Panc1 (cell line): Measurements from ENCODE around the gene SHC4. TPM values are rescaled to one million over a fixed set of nuclear protein-coding genes. Genes with fewer than 3 reads are reported as not detected.

Source experiments
- ATAC-seq: fragments of 200-7000 bp; cut with Tn5 transposase; 2 replicates; pipeline ENCODE4 v1.9.1; 2020; ENCODE audit warnings: mild to moderate bottlenecking, moderate library complexity
- BruUV-seq: library from RNA; stranded (reverse); fragments of 400-500 nt; replicated peaks from 2 replicates; lab custom pipeline; 2021; lab: Mats Ljungman, UMichigan
- CTCF ChIA-PET: fragments of 300-600 bp; sonication (Branson Sonifier 250); formaldehyde crosslinking; loops from one replicate; lab custom pipeline; 2022; ENCODE audit warnings: antibody characterized with exemption; lab: Charles Lee
- POLR2A ChIA-PET: fragments of 300-600 bp; sonication (Branson Sonifier 250); formaldehyde crosslinking; loops from one replicate; lab custom pipeline; 2022; ENCODE audit warnings: antibody characterized with exemption; lab: Charles Lee
- DNase-seq: peaks from one replicate; pipeline ENCODE4 v3.0.0-alpha.2; 2010; ENCODE audit warnings: low read depth, low spot score
- H3K27ac ChIP-seq: 2 replicates; pipeline ENCODE4 v1.5.1; 2011; ENCODE audit warnings: mild to moderate bottlenecking, low read length, inconsistent platforms
- H3K27me3 ChIP-seq: fragments of 200-500 bp; sonication (Bioruptor generic); 2 replicates; pipeline ENCODE4 v1.6.0; 2014; ENCODE audit warnings: low read length, inconsistent platforms; ENCODE audit not compliant: control insufficient read depth, insufficient read depth
- H3K36me3 ChIP-seq: fragments of 200-500 bp; sonication (Bioruptor generic); 2 replicates; pipeline ENCODE4 v1.5.1; 2014; ENCODE audit warnings: inconsistent platforms, mild to moderate bottlenecking, low read length, moderate library complexity; ENCODE audit not compliant: control insufficient read depth, insufficient read depth
- H3K4me1 ChIP-seq: 2 replicates; pipeline ENCODE4 v1.5.1; 2011; ENCODE audit warnings: inconsistent platforms, mild to moderate bottlenecking, low read length, moderate library complexity; ENCODE audit not compliant: control insufficient read depth, insufficient read depth
- H3K4me3 ChIP-seq, 2 experiments: 2 replicates each; pipeline ENCODE4 v1.5.1; 2011 to 2012; ENCODE audit warnings: low read depth in 2 of 2, low read length in 2 of 2, mild to moderate bottlenecking in 2 of 2, inconsistent platforms in 1 of 2, moderate library complexity in 1 of 2
- H3K9me3 ChIP-seq: fragments of 200-500 bp; sonication (Bioruptor generic); 2 replicates; pipeline ENCODE4 v1.5.1; 2014; ENCODE audit warnings: low read depth, mild to moderate bottlenecking, inconsistent platforms, low read length, moderate library complexity; ENCODE audit not compliant: control insufficient read depth, insufficient read depth
- POLR2AphosphoS5 ChIP-seq: IDR thresholded peaks from 2 replicates; pipeline ENCODE4 v1.6.1; 2012; ENCODE audit warnings: mild to moderate bottlenecking, low read depth, low read length, moderate library complexity
- SIN3A ChIP-seq: IDR thresholded peaks from 2 replicates; pipeline ENCODE4 v1.6.1; 2012; ENCODE audit warnings: low read depth, mild to moderate bottlenecking, low read length, moderate library complexity, borderline replicate concordance; ENCODE audit not compliant: insufficient read depth
- TCF7L2 ChIP-seq: IDR thresholded peaks from 2 replicates; pipeline ENCODE4 v1.6.1; 2011; ENCODE audit warnings: mild to moderate bottlenecking, low read depth, low read length, inconsistent platforms
- in situ Hi-C: cut with HindIII; loops from 2 replicates; pipeline ENCODE4 v1.10.0; 2016; ENCODE audit warnings: low sequenced_read_pairs, low pct_unique_long_range_greater_than_20kb
- intact Hi-C: fragments of 100-400 bp; cut with micrococcal nuclease; formaldehyde crosslinking; loops from one replicate; pipeline ENCODE4 v1.10.0; 2022; ENCODE audit not compliant: unreplicated experiment
- total RNA-seq: library from RNA; stranded (reverse); gene quantifications from one replicate; pipeline ENCODE4 v1.2.1, GENCODE V29; 2021; ENCODE audit not compliant: unreplicated experiment
- TF ChIP-seq, protein P1 (sequence below), 2 experiments: IDR thresholded peaks; 2 replicates each; pipeline ENCODE4 v1.6.1; 2011 to 2012; ENCODE audit warnings: low read depth in 2 of 2, control low read depth in 1 of 2, low read length in 1 of 2, mild to moderate bottlenecking in 1 of 2, moderate library complexity in 1 of 2; ENCODE audit not compliant: insufficient read depth in 1 of 2
- TF ChIP-seq, protein P2 (sequence below): fragments of 450-650 bp; IDR thresholded peaks from 2 replicates; pipeline ENCODE4 v1.5.1; 2017; ENCODE audit warnings: mild to moderate bottlenecking

The SHC4 gene
- total RNA-seq, 1 experiment from 2014 or later: 0.10 TPM

DNA sequence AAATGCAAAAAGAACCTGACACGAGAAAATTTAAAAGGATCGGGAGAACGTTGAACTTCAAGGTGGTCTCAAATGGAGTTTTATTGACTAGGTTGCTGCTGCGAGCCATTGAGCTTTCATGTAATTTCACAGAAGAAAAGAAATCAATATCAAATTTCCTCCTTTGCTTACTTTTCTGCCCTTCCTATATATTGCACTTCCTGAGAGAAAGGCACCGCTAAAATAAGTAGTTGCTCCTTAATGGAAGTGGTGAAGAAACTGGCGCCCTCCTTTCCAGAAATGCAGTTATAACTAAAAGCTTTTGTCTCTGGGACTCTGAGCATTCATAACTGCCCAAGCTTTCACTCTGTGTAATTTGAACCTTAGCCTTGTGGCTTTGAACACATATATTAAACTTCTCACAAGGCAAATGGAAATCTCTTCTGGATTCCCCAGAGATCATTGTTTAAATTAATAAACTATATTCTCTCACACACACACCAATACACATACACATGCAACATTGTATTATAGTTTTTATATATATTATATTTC is 72.4 kb downstream of the SHC4 start:
- BruUV-seq: no TSS peak
- H3K9me3 ChIP-seq: no peaks in the 10 kb centered on the region
- H3K4me1 ChIP-seq: no peaks in the 10 kb centered on the region
- ChIA-PET POLR2A (no interaction called here), CTCF (no interaction called here)
- H3K4me3 ChIP-seq: no peak overlapping the region
- intact Hi-C loops (no loop called here), in situ Hi-C loops (no loop called here)
- H3K27ac ChIP-seq: no peak overlapping the region
- DNase-seq: no peak
- H3K27me3 ChIP-seq: no peaks in the 10 kb centered on the region
- ATAC-seq: no peak
- TF ChIP-seq, protein P1, sequence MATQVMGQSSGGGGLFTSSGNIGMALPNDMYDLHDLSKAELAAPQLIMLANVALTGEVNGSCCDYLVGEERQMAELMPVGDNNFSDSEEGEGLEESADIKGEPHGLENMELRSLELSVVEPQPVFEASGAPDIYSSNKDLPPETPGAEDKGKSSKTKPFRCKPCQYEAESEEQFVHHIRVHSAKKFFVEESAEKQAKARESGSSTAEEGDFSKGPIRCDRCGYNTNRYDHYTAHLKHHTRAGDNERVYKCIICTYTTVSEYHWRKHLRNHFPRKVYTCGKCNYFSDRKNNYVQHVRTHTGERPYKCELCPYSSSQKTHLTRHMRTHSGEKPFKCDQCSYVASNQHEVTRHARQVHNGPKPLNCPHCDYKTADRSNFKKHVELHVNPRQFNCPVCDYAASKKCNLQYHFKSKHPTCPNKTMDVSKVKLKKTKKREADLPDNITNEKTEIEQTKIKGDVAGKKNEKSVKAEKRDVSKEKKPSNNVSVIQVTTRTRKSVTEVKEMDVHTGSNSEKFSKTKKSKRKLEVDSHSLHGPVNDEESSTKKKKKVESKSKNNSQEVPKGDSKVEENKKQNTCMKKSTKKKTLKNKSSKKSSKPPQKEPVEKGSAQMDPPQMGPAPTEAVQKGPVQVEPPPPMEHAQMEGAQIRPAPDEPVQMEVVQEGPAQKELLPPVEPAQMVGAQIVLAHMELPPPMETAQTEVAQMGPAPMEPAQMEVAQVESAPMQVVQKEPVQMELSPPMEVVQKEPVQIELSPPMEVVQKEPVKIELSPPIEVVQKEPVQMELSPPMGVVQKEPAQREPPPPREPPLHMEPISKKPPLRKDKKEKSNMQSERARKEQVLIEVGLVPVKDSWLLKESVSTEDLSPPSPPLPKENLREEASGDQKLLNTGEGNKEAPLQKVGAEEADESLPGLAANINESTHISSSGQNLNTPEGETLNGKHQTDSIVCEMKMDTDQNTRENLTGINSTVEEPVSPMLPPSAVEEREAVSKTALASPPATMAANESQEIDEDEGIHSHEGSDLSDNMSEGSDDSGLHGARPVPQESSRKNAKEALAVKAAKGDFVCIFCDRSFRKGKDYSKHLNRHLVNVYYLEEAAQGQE (IDR thresholded peaks at IDR 0.05; ENCODE audit: insufficient read depth in 1 of 2, low read depth in 2 of 2, low read length in 1 of 2): no peak
- no peak for TF ChIP-seq POLR2AphosphoS5
- TF ChIP-seq TCF7L2: no peak
- TF ChIP-seq, protein P2, sequence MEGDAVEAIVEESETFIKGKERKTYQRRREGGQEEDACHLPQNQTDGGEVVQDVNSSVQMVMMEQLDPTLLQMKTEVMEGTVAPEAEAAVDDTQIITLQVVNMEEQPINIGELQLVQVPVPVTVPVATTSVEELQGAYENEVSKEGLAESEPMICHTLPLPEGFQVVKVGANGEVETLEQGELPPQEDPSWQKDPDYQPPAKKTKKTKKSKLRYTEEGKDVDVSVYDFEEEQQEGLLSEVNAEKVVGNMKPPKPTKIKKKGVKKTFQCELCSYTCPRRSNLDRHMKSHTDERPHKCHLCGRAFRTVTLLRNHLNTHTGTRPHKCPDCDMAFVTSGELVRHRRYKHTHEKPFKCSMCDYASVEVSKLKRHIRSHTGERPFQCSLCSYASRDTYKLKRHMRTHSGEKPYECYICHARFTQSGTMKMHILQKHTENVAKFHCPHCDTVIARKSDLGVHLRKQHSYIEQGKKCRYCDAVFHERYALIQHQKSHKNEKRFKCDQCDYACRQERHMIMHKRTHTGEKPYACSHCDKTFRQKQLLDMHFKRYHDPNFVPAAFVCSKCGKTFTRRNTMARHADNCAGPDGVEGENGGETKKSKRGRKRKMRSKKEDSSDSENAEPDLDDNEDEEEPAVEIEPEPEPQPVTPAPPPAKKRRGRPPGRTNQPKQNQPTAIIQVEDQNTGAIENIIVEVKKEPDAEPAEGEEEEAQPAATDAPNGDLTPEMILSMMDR: no peak
- no peak for TF ChIP-seq SIN3A
- no peaks in the 10 kb centered on the region for H3K36me3 ChIP-seq

GRCh38 chr15:48890375-48890972 is 73.2 kb downstream of the SHC4 start:
- BruUV-seq: no TSS peak
- Histone ChIP-seq H3K4me3 (no peak overlapping the region), H3K36me3 (no peaks in the 10 kb centered on the region), H3K27me3 (no peaks in the 10 kb centered on the region), H3K9me3 (no peaks in the 10 kb centered on the region), H3K4me1 (no peaks in the 10 kb centered on the region), H3K27ac (no peak overlapping the region)
- intact Hi-C loops (no loop called here), in situ Hi-C loops (no loop called here)
- peak; percentile 56 for ATAC-seq
- TF ChIP-seq, protein P1 (IDR thresholded peaks at IDR 0.05; ENCODE audit: insufficient read depth in 1 of 2, low read depth in 2 of 2, low read length in 1 of 2): no peak
- TF ChIP-seq POLR2AphosphoS5 (no peak), SIN3A (no peak)
- TF ChIP-seq, protein P2: no peak
- ChIA-PET POLR2A (no interaction called here), CTCF (no interaction called here)
- no peak for DNase-seq
